HepG2 (cell line): ENCODE measurements around the gene RANBP3L. TPM values are rescaled to one million over a fixed set of nuclear protein-coding genes. Genes with fewer than 3 reads are reported as not detected.
A peak's percentile ranks its signal among the peaks of the same experiment; 100 is the strongest.

Experiments used
- ARID2 ChIP-seq: sonication (generic); formaldehyde crosslinking; IDR thresholded peaks from 2 replicates; pipeline ENCODE4 v1.8.1; 2022; ENCODE audit warnings: mild to moderate bottlenecking, missing genetic modification reagents, borderline replicate concordance
- BRD4 ChIP-seq: sonication (generic); formaldehyde crosslinking; IDR thresholded peaks from 2 replicates; pipeline ENCODE4 v1.4.0; 2020; ENCODE audit warnings: missing genetic modification reagents
- CBX5 ChIP-seq: sonication (generic); formaldehyde crosslinking; IDR thresholded peaks from 2 replicates; pipeline ENCODE4 v1.4.0; 2020; ENCODE audit warnings: missing genetic modification reagents, borderline replicate concordance
- FIP1L1 ChIP-seq: fragments of 200-400 bp; formaldehyde crosslinking; IDR thresholded peaks from 2 replicates; pipeline ENCODE4 v1.6.1; 2018; ENCODE audit warnings: low read depth, mild to moderate bottlenecking, low read length, moderate library complexity, borderline replicate concordance; ENCODE audit not compliant: insufficient read depth
- GTF3A ChIP-seq: sonication (generic); formaldehyde crosslinking; conservative IDR thresholded peaks from 2 replicates; pipeline ENCODE4 v1.4.0; 2020; ENCODE audit warnings: mild to moderate bottlenecking, missing genetic modification reagents
- KMT2B ChIP-seq: IDR thresholded peaks from 2 replicates; pipeline ENCODE4 v1.6.1; 2016; ENCODE audit warnings: missing genetic modification reagents, missing compliant biosample characterization
- MTF2 ChIP-seq: sonication (generic); formaldehyde crosslinking; IDR thresholded peaks from 2 replicates; pipeline ENCODE4 v1.5.0; 2020; ENCODE audit warnings: missing genetic modification reagents, borderline replicate concordance
- NR1H2 ChIP-seq: sonication (generic); formaldehyde crosslinking; IDR thresholded peaks from 2 replicates; pipeline ENCODE4 v1.8.1; 2022; ENCODE audit warnings: low read depth, missing genetic modification reagents, borderline replicate concordance
- PAWR ChIP-seq: sonication (generic); formaldehyde crosslinking; IDR thresholded peaks from 2 replicates; pipeline ENCODE4 v1.4.0; 2020; ENCODE audit warnings: missing genetic modification reagents, mild to moderate bottlenecking, borderline replicate concordance
- PTBP1 ChIP-seq: fragments of 200-400 bp; formaldehyde crosslinking; IDR thresholded peaks from 2 replicates; pipeline ENCODE4 v1.6.1; 2018; ENCODE audit warnings: low read length, low read depth; ENCODE audit not compliant: poor library complexity, severe bottlenecking
- SP2 ChIP-seq: sonication (generic); formaldehyde crosslinking; IDR thresholded peaks from 2 replicates; pipeline ENCODE4 v1.5.1; 2020; ENCODE audit warnings: mild to moderate bottlenecking, missing genetic modification reagents
- TEAD2 ChIP-seq: sonication (generic); formaldehyde crosslinking; IDR thresholded peaks from 2 replicates; pipeline ENCODE4 v1.9.0; 2021; ENCODE audit warnings: missing genetic modification reagents
- ZBTB14 ChIP-seq: sonication (generic); formaldehyde crosslinking; IDR thresholded peaks from 2 replicates; pipeline ENCODE4 v1.4.0; 2020; ENCODE audit warnings: missing genetic modification reagents
- ZHX2 ChIP-seq, 2 experiments: sonication (generic) in 1 of 2; formaldehyde crosslinking in 1 of 2; IDR thresholded peaks; 2 replicates each; pipeline versions ENCODE4 v1.6.1 to v1.9.0; 2014 to 2022; ENCODE audit warnings: antibody characterized with exemption in 1 of 2, borderline replicate concordance in 1 of 2, inconsistent platforms in 1 of 2, low read depth in 1 of 2, missing genetic modification reagents in 1 of 2
- ZNF34 ChIP-seq: sonication (generic); formaldehyde crosslinking; IDR thresholded peaks from 2 replicates; pipeline ENCODE4 v1.4.0; 2020; ENCODE audit warnings: mild to moderate bottlenecking, missing genetic modification reagents, borderline replicate concordance
- ZNF703 ChIP-seq: sonication (generic); formaldehyde crosslinking; IDR thresholded peaks from 2 replicates; pipeline ENCODE4 v1.5.1; 2020; ENCODE audit warnings: missing genetic modification reagents, mild to moderate bottlenecking, moderate library complexity, borderline replicate concordance
- ZNF761 ChIP-seq: sonication (generic); formaldehyde crosslinking; conservative IDR thresholded peaks from 2 replicates; pipeline ENCODE4 v1.4.0; 2020; ENCODE audit warnings: mild to moderate bottlenecking, missing genetic modification reagents
- ZNF878 ChIP-seq: sonication (generic); formaldehyde crosslinking; IDR thresholded peaks from 2 replicates; pipeline ENCODE4 v1.8.1; 2023; ENCODE audit warnings: mild to moderate bottlenecking, missing genetic modification reagents, moderate library complexity
- polyA plus RNA-seq, 8 experiments: library from polyadenylated mRNA; depleted of rRNA in 3 of 8; stranded (reverse) in 7 of 8; unstranded in 1 of 8; fragments of >200 nt; fragmentation: Illumina TruSeq in 4 of 8; extraction: Trizol in 4 of 8; gene quantifications; 2 replicates each; pipeline versions ENCODE4 v1.2.1 to v1.2.3, GENCODE V29; 2011 to 2016; ENCODE audit warnings: low read depth in 4 of 8, missing spikeins in 1 of 8, mixed read lengths in 1 of 8; ENCODE audit not compliant: insufficient read depth in 1 of 8
- total RNA-seq, 5 experiments: library from RNA; depleted of rRNA; stranded (reverse); fragments of >200 nt; fragmentation: Illumina TruSeq; extraction: Trizol; gene quantifications; 2 replicates each; pipeline ENCODE4 v1.2.3, GENCODE V29; 2016; ENCODE audit warnings: low read depth in 1 of 5

RANBP3L gene
- total and polyA plus RNA-seq, 2 of the 13 experiments (the other 11 are each of a cell fraction or from before 2014, with no cell fraction given): 0.09 TPM; not detected in 1

- TF ChIP-seq ZNF34 (CRISPR knock-in tag): no peak
- TF ChIP-seq MTF2 (CRISPR knock-in tag): no peak
- TF ChIP-seq ARID2: no peak
- peak; percentile 68; the same call in 1 of the 2 replicates for TF ChIP-seq KMT2B (CRISPR knock-in tag)
- 0 out of 2 replicates have a peak, but pooled peaks have one; percentile 14 for TF ChIP-seq GTF3A (CRISPR knock-in tag)
- peak; percentile 73 for TF ChIP-seq SP2
- TF ChIP-seq TEAD2 (CRISPR knock-in tag): peak; percentile 46; the same call in 1 of the 2 replicates
- TF ChIP-seq ZHX2 (IDR thresholded peaks at IDR 0.05; ENCODE audit: low read depth): no peak
- TF ChIP-seq ZHX2 (CRISPR knock-in tag; IDR thresholded peaks at IDR 0.05; ENCODE audit: borderline replicate concordance): no peak
- TF ChIP-seq ZBTB14: peak; percentile 63; the same call in 1 of the 2 replicates
- TF ChIP-seq NR1H2 (CRISPR knock-in tag): no peak
- TF ChIP-seq FIP1L1: no peak
- peak; percentile 84 for TF ChIP-seq ZNF878 (CRISPR knock-in tag)
- peak; percentile 91 for TF ChIP-seq ZNF761 (CRISPR knock-in tag)
- TF ChIP-seq PAWR (CRISPR knock-in tag): no peak
- no peak for TF ChIP-seq ZNF703
- TF ChIP-seq BRD4 (CRISPR knock-in tag): peak; percentile 27; the same call in 1 of the 2 replicates
- TF ChIP-seq PTBP1: no peak
- TF ChIP-seq CBX5: no peak
Observed at GRCh38 chr5:36241631-36242533, 59.8 kb downstream of the RANBP3L start, which contains the start of gene NADK2 (continued).
